Measurements from ENCODE around the gene GPBP1.
"Not testable (repeated sequence)": the region's sequence is repeated elsewhere in the genome, so short reads cannot be mapped to it uniquely, and the experiment has no call there.

GPBP1 gene

GRCh38 chr5:57186194-57186593 is 12.3 kb downstream of the GPBP1 start:
- no peaks in the 10 kb centered on the region for H3K27me3 Mint-ChIP-seq
- no peak overlapping the region for H3K27ac Mint-ChIP-seq
- H3K4me1 Mint-ChIP-seq, result peaks cover 80% of the 10 kb centered on the region
- peaks cover 40% of the 10 kb centered on the region for H3K36me3 Mint-ChIP-seq (ENCODE audit: low read depth)
- H3K4me3 Mint-ChIP-seq, result no peak overlapping the region
- ATAC-seq, result no peak
- DNase-seq, result no peak
- no peaks in the 10 kb centered on the region for H3K9me3 Mint-ChIP-seq

- not testable (repeated sequence) for ATAC-seq, DNase-seq, H3K9me3 Mint-ChIP-seq, H3K27me3 Mint-ChIP-seq
- Mint-ChIP-seq H3K27ac (peak overlapping the region; percentile 34), H3K4me3 (peak overlapping the region; percentile 9), H3K36me3 (ENCODE audit: low read depth) (peaks cover 41% of the 10 kb centered on the region), H3K4me1 (peaks cover 87% of the 10 kb centered on the region)
These were observed 14.1 kb downstream of the GPBP1 start for GRCh38 chr5:57187977-57188376.

- Mint-ChIP-seq H3K4me1 (peaks cover 91% of the 10 kb centered on the region), H3K27ac (no peak overlapping the region), H3K9me3 (no peaks in the 10 kb centered on the region), H3K4me3 (no peak overlapping the region), H3K36me3 (ENCODE audit: low read depth) (peaks cover 41% of the 10 kb centered on the region), H3K27me3 (no peaks in the 10 kb centered on the region)
- no peak for DNase-seq
- ATAC-seq, result no peak
These were observed 15.7 kb downstream of the GPBP1 start for GRCh38 chr5:57189515-57189914.

GRCh38 chr5:57190593-57190992 is 16.7 kb downstream of the GPBP1 start:
- Mint-ChIP-seq H3K9me3 (no peaks in the 10 kb centered on the region), H3K27me3 (no peaks in the 10 kb centered on the region), H3K36me3 (ENCODE audit: low read depth) (peaks cover 40% of the 10 kb centered on the region), H3K27ac (no peak overlapping the region), H3K4me1 (peaks cover 90% of the 10 kb centered on the region), H3K4me3 (no peak overlapping the region)
- DNase-seq (no peak), ATAC-seq (no peak)

GRCh38 chr5:57191163-57191562 is 17.3 kb downstream of the GPBP1 start:
- no peak overlapping the region for H3K4me3 Mint-ChIP-seq
- no peaks in the 10 kb centered on the region for H3K27me3 Mint-ChIP-seq
- H3K36me3 Mint-ChIP-seq (ENCODE audit: low read depth), result peaks cover 43% of the 10 kb centered on the region
- no peaks in the 10 kb centered on the region for H3K9me3 Mint-ChIP-seq
- DNase-seq (no peak), ATAC-seq (no peak)
- no peak overlapping the region for H3K27ac Mint-ChIP-seq
- H3K4me1 Mint-ChIP-seq, result peaks cover 88% of the 10 kb centered on the region

GRCh38 chr5:57191986-57192385 is 18.1 kb downstream of the GPBP1 start:
- no peaks in the 10 kb centered on the region for H3K9me3 Mint-ChIP-seq
- no peak for ATAC-seq
- H3K36me3 Mint-ChIP-seq (ENCODE audit: low read depth), result peaks cover 39% of the 10 kb centered on the region
- peaks cover 81% of the 10 kb centered on the region for H3K4me1 Mint-ChIP-seq
- H3K27me3 Mint-ChIP-seq, result no peaks in the 10 kb centered on the region
- no peak overlapping the region for H3K4me3 Mint-ChIP-seq
- no peak for DNase-seq
- no peak overlapping the region for H3K27ac Mint-ChIP-seq

GRCh38 chr5:57192832-57193231 is 19.0 kb downstream of the GPBP1 start:
- not testable (repeated sequence) for H3K27ac Mint-ChIP-seq, DNase-seq, H3K27me3 Mint-ChIP-seq, H3K9me3 Mint-ChIP-seq, ATAC-seq
- Mint-ChIP-seq H3K4me1 (peaks cover 75% of the 10 kb centered on the region), H3K4me3 (peak overlapping the region; percentile 37), H3K36me3 (ENCODE audit: low read depth) (peaks cover 37% of the 10 kb centered on the region)

- Mint-ChIP-seq H3K27ac (peak overlapping the region; percentile 62), H3K4me1 (peaks cover 71% of the 10 kb centered on the region), H3K36me3 (ENCODE audit: low read depth) (peaks cover 30% of the 10 kb centered on the region), H3K4me3 (peak overlapping the region; percentile 26), H3K27me3 (no peaks in the 10 kb centered on the region), H3K9me3 (no peaks in the 10 kb centered on the region)
- DNase-seq (no peak), ATAC-seq (peak; percentile 78)
These were observed 20.0 kb downstream of the GPBP1 start for GRCh38 chr5:57193757-57194413.

- ATAC-seq (no peak), DNase-seq (no peak)
- peaks cover 71% of the 10 kb centered on the region for H3K4me1 Mint-ChIP-seq
- peaks cover 30% of the 10 kb centered on the region for H3K36me3 Mint-ChIP-seq (ENCODE audit: low read depth)
- H3K9me3 Mint-ChIP-seq, result no peaks in the 10 kb centered on the region
- no peaks in the 10 kb centered on the region for H3K27me3 Mint-ChIP-seq
- no peak overlapping the region for H3K27ac Mint-ChIP-seq
- H3K4me3 Mint-ChIP-seq, result no peak overlapping the region
These were observed 20.8 kb downstream of the GPBP1 start for GRCh38 chr5:57194653-57195052.

GRCh38 chr5:57195060-57195459 is 21.2 kb downstream of the GPBP1 start:
- no peaks in the 10 kb centered on the region for H3K9me3 Mint-ChIP-seq
- H3K36me3 Mint-ChIP-seq (ENCODE audit: low read depth), result peaks cover 29% of the 10 kb centered on the region
- no peak overlapping the region for H3K27ac Mint-ChIP-seq
- H3K4me3 Mint-ChIP-seq, result no peak overlapping the region
- H3K4me1 Mint-ChIP-seq, result peaks cover 70% of the 10 kb centered on the region
- ATAC-seq (no peak), DNase-seq (no peak)
- H3K27me3 Mint-ChIP-seq, result no peaks in the 10 kb centered on the region

GRCh38 chr5:57199866-57200265 is 26.0 kb downstream of the GPBP1 start:
- H3K4me1 Mint-ChIP-seq, result peaks cover 60% of the 10 kb centered on the region
- no peak overlapping the region for H3K27ac Mint-ChIP-seq
- no peak for DNase-seq
- ATAC-seq, result no peak
- H3K27me3 Mint-ChIP-seq, result no peaks in the 10 kb centered on the region
- no peak overlapping the region for H3K4me3 Mint-ChIP-seq
- peaks cover 14% of the 10 kb centered on the region for H3K36me3 Mint-ChIP-seq (ENCODE audit: low read depth)
- H3K9me3 Mint-ChIP-seq, result no peaks in the 10 kb centered on the region

GRCh38 chr5:57202811-57203210 is 29.0 kb downstream of the GPBP1 start:
- peaks cover 17% of the 10 kb centered on the region for H3K36me3 Mint-ChIP-seq (ENCODE audit: low read depth)

GRCh38 chr5:57207007-57207653 is 33.3 kb downstream of the GPBP1 start:
- Mint-ChIP-seq H3K27me3 (no peaks in the 10 kb centered on the region), H3K36me3 (ENCODE audit: low read depth) (peaks cover 20% of the 10 kb centered on the region), H3K4me3 (no peak overlapping the region), H3K27ac (peak overlapping the region; percentile 22), H3K9me3 (no peaks in the 10 kb centered on the region), H3K4me1 (peaks cover 78% of the 10 kb centered on the region)
- no peak for ATAC-seq
- DNase-seq, result no peak

More at GRCh38 chr5:57202811-57203210, 29.0 kb downstream of the GPBP1 start:
- ATAC-seq (no peak), DNase-seq (no peak)
- no peaks in the 10 kb centered on the region for H3K27me3 Mint-ChIP-seq
- H3K27ac Mint-ChIP-seq, result no peak overlapping the region
- no peaks in the 10 kb centered on the region for H3K9me3 Mint-ChIP-seq
- no peak overlapping the region for H3K4me3 Mint-ChIP-seq
- peaks cover 70% of the 10 kb centered on the region for H3K4me1 Mint-ChIP-seq

- H3K4me3 Mint-ChIP-seq, result no peak overlapping the region
- peaks cover 20% of the 10 kb centered on the region for H3K36me3 Mint-ChIP-seq (ENCODE audit: low read depth)
- no peak for DNase-seq
- no peak overlapping the region for H3K27ac Mint-ChIP-seq
- peaks cover 74% of the 10 kb centered on the region for H3K4me1 Mint-ChIP-seq
- ATAC-seq, result no peak
- H3K9me3 Mint-ChIP-seq, result no peaks in the 10 kb centered on the region
- H3K27me3 Mint-ChIP-seq, result no peaks in the 10 kb centered on the region
These were observed 33.8 kb downstream of the GPBP1 start for GRCh38 chr5:57207681-57208080.

GRCh38 chr5:57209316-57210040 is 35.6 kb downstream of the GPBP1 start:
- H3K4me3 Mint-ChIP-seq, result no peak overlapping the region
- H3K27ac Mint-ChIP-seq, result peak overlapping the region; percentile 34
- H3K27me3 Mint-ChIP-seq, result no peaks in the 10 kb centered on the region
- DNase-seq (no peak), ATAC-seq (no peak)
- H3K9me3 Mint-ChIP-seq, result no peaks in the 10 kb centered on the region
- peaks cover 68% of the 10 kb centered on the region for H3K4me1 Mint-ChIP-seq
- H3K36me3 Mint-ChIP-seq (ENCODE audit: low read depth), result peaks cover 28% of the 10 kb centered on the region

Data from activated naive CD8-positive, alpha-beta T cell treated with anti-CD3 and anti-CD28 coated beads, Interleukin-2, amount 50 U/mL, for 24 hours (primary cell).